Breast epithelium (tissue), 4 donors: ENCODE measurements around the gene MUC5AC. TPM values are rescaled to one million over a fixed set of nuclear protein-coding genes. Genes with fewer than 3 reads are reported as not detected.
"Not testable (repeated sequence)": the region's sequence is repeated elsewhere in the genome, so short reads cannot be mapped to it uniquely, and the experiment has no call there.

ENCODE experiments used
- DNase-seq, 2 donors: peaks; one replicate each; pipeline ENCODE4 v3.0.0-alpha.2; 2019; ENCODE audit warnings: low spot score in 2 of 2
- H3K27ac ChIP-seq, 2 donors: fragments of 200-600 bp; sonication (generic) in 1 of 2; one replicate each; pipeline ENCODE4 v1.5.1; 2016 to 2019; ENCODE audit warnings: mild to moderate bottlenecking in 1 of 2
- H3K27me3 ChIP-seq, 2 donors: fragments of 200-600 bp; sonication (generic) in 1 of 2; one replicate each; pipeline versions ENCODE4 v1.5.1 to v1.6.0; 2017 to 2019; ENCODE audit warnings: control low read depth in 1 of 2, mild to moderate bottlenecking in 1 of 2
- H3K36me3 ChIP-seq: fragments of 200-600 bp; one replicate; pipeline ENCODE4 v1.5.1; 2019
- H3K4me1 ChIP-seq, 2 donors: fragments of 200-600 bp; sonication (generic); one replicate each; pipeline ENCODE4 v1.5.1; 2016 to 2019; ENCODE audit warnings: control low read depth in 1 of 2
- H3K4me3 ChIP-seq, 3 donors: fragments of 200-600 bp; sonication (generic); 1 replicate in 2 of 3; 2 replicates in 1 of 3; pipeline ENCODE4 v1.5.1; 2016 to 2019; ENCODE audit warnings: mild to moderate bottlenecking in 3 of 3, moderate library complexity in 2 of 3
- H3K9me3 ChIP-seq, 2 donors: fragments of 200-600 bp; sonication (generic) in 1 of 2; one replicate each; pipeline ENCODE4 v1.5.1; 2016 to 2019; ENCODE audit warnings: control low read depth in 1 of 2
- POLR2A ChIP-seq: fragments of 450-650 bp; IDR thresholded peaks from one replicate; pipeline ENCODE4 v1.6.1; 2016; ENCODE audit warnings: antibody characterized with exemption, mild to moderate bottlenecking, moderate library complexity
- POLR2AphosphoS5 ChIP-seq, 3 donors: sonication (generic); formaldehyde crosslinking; IDR thresholded peaks; one replicate each; pipeline ENCODE4 v1.6.1; 2017; ENCODE audit warnings: antibody characterized with exemption in 3 of 3
- intact Hi-C: fragments of 100-400 bp; cut with DNase I; formaldehyde crosslinking; loops from one replicate; pipeline ENCODE4 v1.15.1; 2023; ENCODE audit warnings: low total_unique reads
- total RNA-seq, 3 donors: library from RNA; depleted of rRNA; stranded (reverse); fragments of >200 nt; gene quantifications; one replicate each; pipeline ENCODE4 v1.1.0, GENCODE V29; 2016
- TF ChIP-seq, protein P1 (sequence below), 3 donors: fragments of 450-650 bp; IDR thresholded peaks; one replicate each; pipeline ENCODE4 v1.5.1; 2016 to 2017; ENCODE audit warnings: antibody characterized with exemption in 3 of 3, mild to moderate bottlenecking in 3 of 3, moderate library complexity in 3 of 3

Gene MUC5AC
- total RNA-seq, 3 donors from 2014 or later, result not detected

DNA sequence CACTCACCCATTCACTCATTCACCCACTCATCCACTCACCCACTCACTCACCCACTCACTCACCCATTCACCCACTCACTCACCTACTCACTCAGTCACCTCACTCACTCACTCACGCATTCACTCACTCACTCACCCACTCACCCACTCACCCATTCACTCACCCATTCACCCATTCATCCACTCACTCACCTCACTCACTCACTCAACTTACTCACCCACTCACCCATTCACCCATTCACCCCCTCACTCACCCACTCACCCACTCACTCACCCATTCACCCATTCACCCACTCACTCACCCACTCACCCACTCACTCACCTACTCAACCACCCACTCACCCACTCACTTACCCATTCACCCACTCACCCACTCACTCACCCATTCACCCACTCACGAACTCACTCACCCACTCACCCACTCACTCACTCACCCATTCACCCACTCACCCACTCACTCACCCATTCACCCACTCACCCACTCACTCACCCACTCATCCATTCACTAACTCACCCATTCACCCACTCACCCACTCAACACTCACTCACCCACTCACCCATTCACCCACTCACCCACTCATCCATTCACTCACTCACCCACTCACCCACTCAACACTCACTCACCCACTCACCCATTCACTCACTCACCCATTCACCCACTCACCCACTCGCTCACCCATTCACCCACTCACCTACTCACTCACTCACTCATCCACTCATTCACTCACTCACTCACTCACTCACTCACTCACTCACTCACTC is 13.7 kb downstream of the MUC5AC start:
- Histone ChIP-seq H3K27me3 (no peaks in the 10 kb centered on the region), H3K4me1 (no peaks in the 10 kb centered on the region), H3K4me3 (no peak overlapping the region), H3K36me3 (no peaks in the 10 kb centered on the region), H3K9me3 (no peaks in the 10 kb centered on the region), H3K27ac (no peak overlapping the region)
- TF ChIP-seq POLR2AphosphoS5 (IDR thresholded peaks at IDR 0.05), result no peak
- TF ChIP-seq, protein P1, sequence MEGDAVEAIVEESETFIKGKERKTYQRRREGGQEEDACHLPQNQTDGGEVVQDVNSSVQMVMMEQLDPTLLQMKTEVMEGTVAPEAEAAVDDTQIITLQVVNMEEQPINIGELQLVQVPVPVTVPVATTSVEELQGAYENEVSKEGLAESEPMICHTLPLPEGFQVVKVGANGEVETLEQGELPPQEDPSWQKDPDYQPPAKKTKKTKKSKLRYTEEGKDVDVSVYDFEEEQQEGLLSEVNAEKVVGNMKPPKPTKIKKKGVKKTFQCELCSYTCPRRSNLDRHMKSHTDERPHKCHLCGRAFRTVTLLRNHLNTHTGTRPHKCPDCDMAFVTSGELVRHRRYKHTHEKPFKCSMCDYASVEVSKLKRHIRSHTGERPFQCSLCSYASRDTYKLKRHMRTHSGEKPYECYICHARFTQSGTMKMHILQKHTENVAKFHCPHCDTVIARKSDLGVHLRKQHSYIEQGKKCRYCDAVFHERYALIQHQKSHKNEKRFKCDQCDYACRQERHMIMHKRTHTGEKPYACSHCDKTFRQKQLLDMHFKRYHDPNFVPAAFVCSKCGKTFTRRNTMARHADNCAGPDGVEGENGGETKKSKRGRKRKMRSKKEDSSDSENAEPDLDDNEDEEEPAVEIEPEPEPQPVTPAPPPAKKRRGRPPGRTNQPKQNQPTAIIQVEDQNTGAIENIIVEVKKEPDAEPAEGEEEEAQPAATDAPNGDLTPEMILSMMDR (IDR thresholded peaks at IDR 0.05), result no peak
- no peak for TF ChIP-seq POLR2A
- DNase-seq, result no peak
- intact Hi-C loops, result no loop called here

DNA sequence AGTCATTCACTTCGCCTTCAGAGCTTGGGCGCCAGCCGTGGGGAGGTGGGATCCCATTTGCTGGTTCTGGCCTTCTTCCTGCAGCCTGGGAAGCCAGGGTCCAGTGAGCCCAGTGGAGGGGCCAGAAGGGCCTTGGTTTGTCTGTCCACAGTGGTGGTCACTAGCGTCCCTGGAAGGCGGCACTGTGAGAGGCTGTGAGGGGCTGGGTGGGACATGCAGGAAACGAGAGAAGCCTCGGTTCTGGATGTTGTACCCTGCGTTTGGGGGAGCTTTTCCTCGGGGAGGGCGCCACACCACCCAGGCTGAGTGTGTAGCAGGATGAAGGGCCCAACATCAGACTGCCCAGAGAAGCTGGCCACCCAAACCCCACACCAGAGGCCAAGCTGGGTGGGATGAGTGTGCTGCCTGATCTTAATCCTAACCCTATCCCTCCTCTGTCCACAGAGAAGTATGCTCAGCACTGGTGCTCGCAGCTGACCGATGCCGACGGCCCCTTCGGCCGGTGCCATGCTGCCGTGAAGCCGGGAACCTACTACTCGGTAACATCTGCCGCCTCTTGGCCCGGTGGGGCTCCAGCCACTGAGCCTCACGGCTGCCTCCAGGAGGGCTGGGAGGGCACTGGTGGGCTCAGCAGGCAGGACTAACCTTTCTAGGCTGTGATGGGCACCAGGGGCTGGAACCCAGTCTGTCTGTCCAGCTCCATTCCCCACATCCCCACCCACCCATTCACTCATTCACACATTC is 14.4 kb downstream of the MUC5AC start:
- TF ChIP-seq, protein P1 (IDR thresholded peaks at IDR 0.05), result no peak
- TF ChIP-seq POLR2A (no peak), POLR2AphosphoS5 (IDR thresholded peaks at IDR 0.05) (no peak)
- H3K27ac ChIP-seq, result no peak overlapping the region
- no peaks in the 10 kb centered on the region for H3K27me3 ChIP-seq
- no peaks in the 10 kb centered on the region for H3K36me3 ChIP-seq
- DNase-seq, result no peak
- no peak overlapping the region for H3K4me3 ChIP-seq
- intact Hi-C loops, result no loop called here
- H3K9me3 ChIP-seq, result no peaks in the 10 kb centered on the region
- H3K4me1 ChIP-seq, result no peaks in the 10 kb centered on the region

DNA sequence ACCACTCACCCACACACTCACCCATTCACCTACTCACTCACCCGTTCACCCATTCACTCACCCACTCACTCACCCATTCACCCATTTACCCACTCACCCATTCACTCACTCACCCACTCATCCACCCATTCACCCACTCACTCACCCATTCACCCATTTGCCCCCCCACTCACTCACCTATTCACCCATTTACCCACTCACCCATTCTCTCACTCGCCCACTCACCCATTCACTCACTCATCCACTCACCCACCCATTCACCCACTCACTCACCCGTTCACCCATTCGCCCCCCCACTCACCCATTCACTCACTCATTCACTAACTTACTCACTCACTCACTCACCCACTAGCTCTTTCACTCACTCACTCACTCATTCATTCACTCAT is 15.0 kb downstream of the MUC5AC start:
- TF ChIP-seq, protein P1 (IDR thresholded peaks at IDR 0.05), result no peak
- no peak for TF ChIP-seq POLR2A
- intact Hi-C loops, result no loop called here

DNA sequence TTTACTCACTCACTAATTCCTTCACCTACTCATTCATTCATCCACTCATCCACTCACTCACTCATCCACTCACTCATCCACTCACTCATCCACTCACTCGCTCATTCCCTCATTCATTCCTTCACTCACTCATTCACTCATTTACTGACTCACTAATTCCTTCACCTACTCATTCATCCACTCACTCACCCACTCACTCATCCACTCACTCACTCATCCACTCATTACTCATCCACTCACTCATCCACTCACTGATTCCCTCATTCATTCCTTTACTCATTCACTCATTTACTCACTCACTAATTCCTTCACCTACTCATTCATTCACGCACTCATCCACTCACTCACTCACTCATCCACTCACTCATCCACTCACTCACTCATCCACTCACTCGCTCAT is 15.6 kb downstream of the MUC5AC start:
- intact Hi-C loops, DNase-seq, H3K27ac ChIP-seq: not testable (repeated sequence)

More for the DNA sequence above, 15.0 kb downstream of the MUC5AC start:
- H3K27ac ChIP-seq, result no peak overlapping the region
- no peaks in the 10 kb centered on the region for H3K9me3 ChIP-seq
- H3K4me1 ChIP-seq, result no peaks in the 10 kb centered on the region
- no peak overlapping the region for H3K4me3 ChIP-seq
- no peaks in the 10 kb centered on the region for H3K36me3 ChIP-seq
- no peaks in the 10 kb centered on the region for H3K27me3 ChIP-seq
- DNase-seq, result no peak

DNA sequence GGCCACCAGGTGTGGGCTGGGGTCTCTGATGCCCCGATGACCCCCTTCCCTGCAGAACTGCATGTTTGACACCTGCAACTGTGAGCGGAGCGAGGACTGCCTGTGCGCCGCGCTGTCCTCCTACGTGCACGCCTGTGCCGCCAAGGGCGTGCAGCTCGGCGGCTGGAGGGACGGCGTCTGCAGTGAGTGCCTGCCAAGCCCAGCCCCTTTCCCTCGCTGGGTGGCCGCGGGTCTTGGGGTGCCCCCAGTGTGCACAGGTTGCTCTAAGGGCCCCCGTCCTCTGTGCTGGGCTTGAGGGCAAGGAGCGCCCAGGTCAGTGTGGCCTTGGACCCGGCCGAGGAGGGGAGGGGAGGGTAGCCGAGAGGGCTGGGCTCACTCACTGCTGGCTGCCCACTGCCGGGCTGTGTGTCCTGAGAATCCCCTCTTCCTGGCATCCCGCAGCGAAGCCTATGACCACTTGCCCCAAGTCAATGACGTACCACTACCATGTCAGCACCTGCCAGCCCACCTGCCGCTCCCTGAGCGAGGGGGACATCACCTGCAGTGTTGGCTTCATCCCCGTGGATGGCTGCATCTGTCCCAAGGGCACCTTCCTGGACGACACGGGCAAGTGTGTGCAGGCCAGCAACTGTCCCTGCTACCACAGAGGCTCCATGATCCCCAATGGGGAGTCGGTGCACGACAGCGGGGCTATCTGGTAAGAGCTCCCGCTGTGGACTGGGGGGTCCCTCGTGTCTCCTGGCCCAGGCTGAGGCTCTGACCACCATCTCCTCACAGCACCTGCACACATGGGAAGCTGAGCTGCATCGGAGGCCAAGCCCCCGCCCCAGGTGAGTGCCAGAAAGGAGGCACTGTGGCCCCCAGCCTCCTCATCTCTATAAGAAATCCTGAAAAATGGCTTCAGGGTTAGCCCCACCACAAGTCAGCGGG is 17.0 kb downstream of the MUC5AC start:
- no peak overlapping the region for H3K27ac ChIP-seq
- H3K9me3 ChIP-seq, result no peaks in the 10 kb centered on the region
- H3K4me1 ChIP-seq, result no peaks in the 10 kb centered on the region
- no peak for DNase-seq
- peaks cover 0 to 17% of the 10 kb centered on the region in 2 donors for H3K27me3 ChIP-seq
- TF ChIP-seq POLR2A (no peak), POLR2AphosphoS5 (IDR thresholded peaks at IDR 0.05) (no peak)
- TF ChIP-seq, protein P1 (IDR thresholded peaks at IDR 0.05), result no peak
- intact Hi-C loops, result no loop called here
- H3K4me3 ChIP-seq, result no peak overlapping the region
- no peaks in the 10 kb centered on the region for H3K36me3 ChIP-seq

More for the DNA sequence above, 15.6 kb downstream of the MUC5AC start:
- not testable (repeated sequence) for H3K36me3 ChIP-seq, H3K9me3 ChIP-seq, H3K27me3 ChIP-seq, H3K4me1 ChIP-seq, H3K4me3 ChIP-seq
